ENCODE data around the gene YWHAH.
A peak's percentile ranks its signal among the peaks of the same experiment; 100 is the strongest.

YWHAH gene

DNA sequence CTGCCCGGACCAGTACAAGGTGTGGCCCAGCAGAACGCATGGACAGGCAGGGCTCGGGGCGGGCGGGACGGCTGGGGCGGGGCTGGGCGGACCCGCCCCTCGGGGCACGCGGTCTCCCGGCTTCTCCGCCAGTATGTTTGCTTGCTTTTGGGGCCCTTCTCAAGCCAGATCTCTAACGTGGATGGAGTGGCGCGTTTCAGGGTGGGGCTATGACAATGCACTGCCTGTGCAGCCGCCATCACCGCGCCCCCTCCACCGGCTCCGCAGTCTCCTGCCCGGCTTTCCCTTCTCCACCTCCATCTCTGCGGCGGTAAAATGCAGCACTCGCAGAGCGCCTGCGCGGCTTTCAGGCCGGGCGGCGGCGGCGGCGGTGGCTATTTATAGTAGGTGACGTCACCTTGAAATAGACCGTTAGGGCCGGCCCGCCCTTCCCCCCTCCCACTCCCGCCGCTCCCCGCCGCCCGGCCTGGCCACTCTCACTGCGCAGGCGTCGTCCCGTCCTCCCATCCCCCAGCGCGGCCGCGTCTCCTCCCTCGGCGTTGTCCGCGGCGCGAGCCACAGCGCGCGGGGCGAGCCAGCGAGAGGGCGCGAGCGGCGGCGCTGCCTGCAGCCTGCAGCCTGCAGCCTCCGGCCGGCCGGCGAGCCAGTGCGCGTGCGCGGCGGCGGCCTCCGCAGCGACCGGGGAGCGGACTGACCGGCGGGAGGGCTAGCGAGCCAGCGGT, at the start of gene YWHAH:
Gene YWHAH (plus strand): TSS at position 558 of the 722 bp plus-strand sequence. CDS start 199 bp downstream, outside the sequence.
- DNase-seq: peak; percentile 93

DNA sequence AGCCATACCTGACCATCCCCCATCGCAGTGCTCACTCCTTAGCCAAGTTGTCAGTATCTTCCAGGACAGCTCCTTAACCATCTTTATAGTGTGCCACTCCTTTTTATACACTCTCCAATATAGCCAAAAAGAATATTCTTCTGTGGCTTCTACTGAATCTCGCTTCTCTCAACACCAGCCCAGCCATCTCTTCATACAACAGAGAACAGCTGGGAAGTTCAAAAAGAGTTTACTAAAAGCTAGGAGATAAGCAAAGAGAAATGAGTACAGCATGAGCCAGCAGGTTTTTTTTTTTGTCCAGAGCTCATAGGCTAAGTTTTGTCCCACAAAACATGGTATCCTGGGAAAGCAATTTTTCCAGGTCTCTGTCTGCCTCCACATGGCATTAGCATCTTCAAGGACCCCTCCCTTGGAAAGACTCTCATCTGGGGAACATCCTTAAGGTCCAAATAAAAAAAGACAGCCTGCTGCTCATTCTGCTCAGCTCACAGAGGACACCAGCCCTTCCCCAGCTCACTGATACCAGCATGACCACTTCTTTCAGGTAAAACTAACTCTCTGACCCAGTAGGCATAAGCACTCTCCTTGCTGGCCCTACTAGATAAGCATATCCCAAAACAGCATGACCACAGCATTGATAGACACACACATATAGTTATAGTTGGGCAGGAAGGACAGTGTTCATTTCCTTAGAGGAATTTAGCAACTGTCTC, 48.8 kb upstream of the YWHAH start:
- no peak for DNase-seq

DNA sequence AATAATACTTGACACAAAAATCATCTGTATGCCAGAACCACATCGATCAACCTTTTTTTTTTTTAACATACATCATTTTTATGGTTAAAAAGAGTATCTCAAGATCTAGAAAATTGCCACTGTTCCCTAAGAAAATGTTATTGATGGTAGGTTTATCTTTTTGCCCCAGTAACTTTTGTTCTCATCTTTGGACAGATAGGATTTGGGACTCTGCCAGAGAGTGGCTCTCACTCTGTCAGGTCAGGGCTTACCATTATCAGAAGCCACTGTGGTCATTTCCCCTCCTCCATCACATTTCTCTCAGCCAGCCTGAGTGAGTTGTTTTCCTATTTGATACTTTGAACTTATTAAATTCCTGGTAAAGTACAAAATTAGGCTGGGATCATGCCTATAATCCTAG, 47.9 kb upstream of the YWHAH start:
- DNase-seq: no peak

DNA sequence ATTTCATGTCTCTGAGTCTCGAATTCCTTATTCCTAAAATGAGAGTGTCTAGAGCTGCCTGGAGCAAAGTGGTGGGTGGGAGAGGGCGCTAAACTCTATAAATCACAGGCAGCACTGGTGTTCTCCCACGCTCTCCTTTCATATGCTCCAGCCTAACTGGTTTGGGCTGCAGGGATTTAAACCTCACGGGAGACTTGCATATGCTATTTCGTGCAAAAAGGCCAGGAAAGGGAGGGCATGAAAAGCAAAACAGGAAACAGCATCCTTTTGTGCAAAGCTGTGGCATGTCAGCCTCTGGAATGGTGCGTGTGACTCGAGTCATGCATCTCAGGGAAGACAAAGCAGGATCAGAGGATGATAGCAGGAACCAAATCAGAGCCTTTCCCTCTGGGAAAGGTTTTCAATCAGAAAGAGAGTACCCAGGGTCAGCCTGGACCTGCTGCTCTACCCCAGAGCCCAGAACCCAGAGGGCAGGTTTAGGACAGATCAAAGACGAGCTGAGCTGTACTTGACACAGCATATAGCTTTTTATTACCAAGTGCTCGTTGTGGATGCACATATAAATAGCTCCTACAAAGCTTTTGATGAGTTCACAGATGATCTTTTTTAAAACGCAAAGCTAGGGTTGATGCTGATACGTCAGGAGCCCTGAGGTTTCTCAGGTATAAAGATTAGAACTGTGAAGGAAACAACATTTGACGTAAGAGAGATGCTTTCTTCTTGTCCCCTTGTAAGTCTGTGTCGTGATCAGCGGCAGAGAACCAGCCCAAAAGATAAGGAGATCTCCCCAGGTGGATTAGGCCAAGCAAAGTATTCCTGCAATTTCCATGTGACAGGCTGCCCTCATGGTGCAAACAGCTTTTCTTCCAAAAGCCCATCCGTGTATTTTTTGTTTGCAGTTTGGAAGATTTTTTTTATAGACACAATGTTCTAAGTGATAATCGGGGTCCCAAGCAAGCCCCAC, 46.2 kb upstream of the YWHAH start:
- DNase-seq: no peak

DNA sequence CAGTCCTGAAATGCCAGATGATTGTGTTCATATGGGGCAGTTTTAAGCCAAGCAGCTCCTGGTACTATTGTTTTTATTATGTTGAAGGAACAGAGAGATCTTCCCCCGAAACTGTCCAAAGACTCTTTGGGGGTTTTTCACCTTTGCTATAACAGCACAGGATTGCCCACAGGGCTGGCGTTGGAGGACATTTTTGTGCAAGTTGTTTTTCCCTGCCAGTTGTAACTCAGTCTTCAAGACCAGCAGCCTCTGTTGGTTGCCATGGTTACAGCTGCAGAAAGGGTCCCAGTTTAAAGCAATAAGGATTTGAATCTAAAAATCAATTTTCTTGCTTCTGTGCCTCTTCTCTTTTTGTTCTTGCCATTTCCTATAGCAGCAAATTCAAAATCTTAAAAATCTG, 45.4 kb upstream of the YWHAH start:
- no peak for DNase-seq

DNA sequence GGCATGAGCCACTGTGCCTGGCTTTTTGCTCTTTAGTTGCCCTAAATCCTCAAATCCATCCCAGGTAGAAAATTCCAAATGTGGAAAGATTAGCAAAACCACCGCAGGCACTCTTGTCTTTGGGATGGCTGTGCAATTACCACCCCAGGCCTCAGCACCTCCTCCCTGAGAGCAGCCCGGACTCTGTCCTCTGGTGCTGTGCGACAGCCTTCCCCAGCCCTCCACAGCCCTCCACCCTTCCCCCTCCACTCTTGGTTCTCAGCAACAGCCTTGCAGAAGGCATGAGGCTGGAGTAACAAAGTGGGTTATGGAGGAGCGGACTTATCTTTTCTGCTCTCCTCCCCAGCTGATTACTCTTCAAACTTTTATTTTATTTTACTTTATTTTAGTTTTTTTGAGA, 44.7 kb upstream of the YWHAH start:
- no peak for DNase-seq

DNA sequence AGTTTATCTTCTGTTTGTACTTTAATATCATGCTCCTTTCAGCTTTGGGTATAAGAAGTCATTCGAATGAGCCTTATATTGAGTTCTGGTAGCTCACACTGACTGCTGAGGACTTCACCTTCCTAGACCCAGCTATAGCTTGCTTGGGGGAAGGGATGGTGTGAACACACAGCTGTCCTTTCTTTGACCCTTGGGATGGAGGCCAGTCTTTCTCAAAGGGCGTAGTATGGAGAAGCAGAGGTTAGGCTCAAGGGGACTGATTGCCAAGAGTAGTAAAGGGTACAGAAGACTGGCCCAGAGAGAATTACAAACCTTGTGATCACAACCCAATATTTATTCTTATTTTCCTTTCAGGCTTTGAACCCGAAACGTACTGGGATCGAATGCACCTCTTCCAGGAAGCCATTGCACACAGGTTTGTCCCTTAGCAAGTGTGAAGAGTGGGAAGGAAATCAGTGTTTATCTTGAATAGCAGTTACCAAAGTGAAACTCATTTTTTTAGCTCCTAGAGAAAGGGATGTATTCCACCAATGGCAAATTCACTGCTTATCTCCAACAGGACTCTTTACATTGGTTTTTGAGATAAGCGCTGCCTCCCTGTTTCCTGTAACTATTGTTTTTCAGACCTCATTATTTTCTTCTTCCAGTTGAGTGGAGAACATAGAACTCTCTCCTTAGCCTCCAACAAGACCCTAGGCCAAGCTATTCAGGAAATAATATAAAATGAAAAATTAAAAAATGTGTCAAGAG, 42.8 kb upstream of the YWHAH start:
- DNase-seq: no peak

DNA sequence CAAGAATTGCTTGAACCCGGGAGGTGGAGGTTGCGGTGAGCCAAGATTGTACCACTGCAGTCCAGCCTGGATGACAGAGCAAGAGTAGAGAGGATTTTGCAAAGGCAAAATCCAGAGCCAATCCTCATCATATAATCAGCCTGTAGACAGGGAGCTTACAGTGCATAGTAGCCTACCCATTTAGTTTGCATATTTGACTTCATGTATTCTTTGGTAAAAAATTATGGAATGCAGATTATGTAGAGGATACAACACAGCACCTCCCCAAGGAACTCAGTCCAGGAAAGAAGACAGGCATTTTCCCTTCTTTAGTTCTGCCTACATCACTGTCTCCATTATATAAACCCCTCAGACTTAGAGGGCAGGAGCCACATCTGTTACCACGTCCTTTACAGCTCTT, 39.7 kb upstream of the YWHAH start:
- no peak for DNase-seq

DNA sequence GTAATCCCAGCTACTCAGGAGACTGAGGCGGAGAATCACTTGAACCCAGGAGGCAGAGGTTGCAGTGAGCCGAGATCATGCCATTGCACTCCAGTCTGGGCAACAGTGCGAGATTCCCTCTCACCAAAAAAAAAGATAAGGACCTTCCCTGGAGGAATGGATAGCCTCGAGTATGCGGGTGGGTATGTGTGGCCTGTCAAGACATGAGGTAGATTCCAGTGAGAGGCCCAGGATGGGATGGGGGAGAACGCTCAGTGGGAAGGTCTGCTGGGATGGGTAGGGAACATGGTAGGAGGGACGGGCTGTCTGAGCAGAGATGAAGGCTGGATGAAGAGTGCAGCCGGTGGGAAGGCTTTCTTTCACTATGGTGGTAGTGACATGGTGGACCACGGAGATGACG, 39.0 kb upstream of the YWHAH start:
- DNase-seq: no peak

DNA sequence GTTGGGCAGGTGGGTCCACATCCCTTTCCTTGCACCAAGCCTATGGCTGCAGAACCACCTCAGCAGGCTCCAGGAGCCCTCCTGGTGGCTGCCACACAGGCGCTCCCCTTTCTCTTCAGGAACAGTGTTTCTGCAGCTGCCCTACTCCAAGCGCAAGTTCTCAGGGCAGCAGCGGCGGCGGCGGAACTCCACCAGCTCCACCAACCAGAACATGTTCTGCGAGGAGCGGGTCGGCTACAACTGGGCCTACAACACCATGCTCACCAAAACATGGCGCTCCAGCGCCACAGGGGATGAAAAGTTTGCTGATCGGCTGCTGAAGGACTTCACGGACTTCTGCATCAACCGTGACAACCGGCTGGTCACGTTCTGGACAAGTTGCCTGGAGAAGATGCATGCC, 38.2 kb upstream of the YWHAH start:
- DNase-seq: no peak

DNA sequence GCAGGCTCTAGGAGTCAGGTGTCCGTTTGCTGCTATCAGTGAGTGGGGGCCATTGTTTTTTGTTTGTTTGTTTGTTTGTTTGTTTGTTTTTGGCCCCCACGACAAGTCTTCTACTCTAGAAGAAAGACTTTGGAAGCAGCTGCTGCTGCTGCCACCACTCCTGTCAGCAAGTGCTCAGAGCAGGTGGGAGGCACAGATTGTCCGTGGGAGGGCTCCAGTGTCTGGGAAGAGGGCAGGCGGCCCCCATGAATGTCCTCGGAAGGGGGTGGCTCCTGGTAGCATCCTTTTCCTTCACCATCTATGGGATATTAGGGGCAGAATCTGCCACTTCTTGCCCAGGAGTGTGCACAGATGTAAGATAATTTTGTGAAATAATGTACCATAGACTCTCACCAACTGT, 37.8 kb upstream of the YWHAH start:
- DNase-seq: no peak

DNA sequence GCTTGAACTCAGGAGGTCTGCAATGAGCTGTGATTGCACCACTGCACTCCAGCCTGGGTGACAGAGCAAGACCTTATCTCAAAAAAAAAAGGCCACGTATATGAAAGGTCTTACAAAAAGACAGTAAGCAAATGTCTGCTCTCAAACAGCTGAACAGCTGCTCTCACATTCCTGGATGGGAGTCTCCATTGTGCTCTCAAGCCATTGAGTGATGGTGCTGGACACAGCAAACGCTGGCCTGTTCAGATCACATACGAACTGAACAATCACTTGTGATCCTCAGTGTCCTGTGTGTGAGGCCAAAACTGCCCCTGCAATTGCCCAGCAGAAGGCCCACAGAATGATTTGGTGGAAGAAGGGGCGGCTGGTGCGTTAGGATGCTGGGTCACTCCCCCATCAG, 34.4 kb upstream of the YWHAH start:
- no peak for DNase-seq

DNA sequence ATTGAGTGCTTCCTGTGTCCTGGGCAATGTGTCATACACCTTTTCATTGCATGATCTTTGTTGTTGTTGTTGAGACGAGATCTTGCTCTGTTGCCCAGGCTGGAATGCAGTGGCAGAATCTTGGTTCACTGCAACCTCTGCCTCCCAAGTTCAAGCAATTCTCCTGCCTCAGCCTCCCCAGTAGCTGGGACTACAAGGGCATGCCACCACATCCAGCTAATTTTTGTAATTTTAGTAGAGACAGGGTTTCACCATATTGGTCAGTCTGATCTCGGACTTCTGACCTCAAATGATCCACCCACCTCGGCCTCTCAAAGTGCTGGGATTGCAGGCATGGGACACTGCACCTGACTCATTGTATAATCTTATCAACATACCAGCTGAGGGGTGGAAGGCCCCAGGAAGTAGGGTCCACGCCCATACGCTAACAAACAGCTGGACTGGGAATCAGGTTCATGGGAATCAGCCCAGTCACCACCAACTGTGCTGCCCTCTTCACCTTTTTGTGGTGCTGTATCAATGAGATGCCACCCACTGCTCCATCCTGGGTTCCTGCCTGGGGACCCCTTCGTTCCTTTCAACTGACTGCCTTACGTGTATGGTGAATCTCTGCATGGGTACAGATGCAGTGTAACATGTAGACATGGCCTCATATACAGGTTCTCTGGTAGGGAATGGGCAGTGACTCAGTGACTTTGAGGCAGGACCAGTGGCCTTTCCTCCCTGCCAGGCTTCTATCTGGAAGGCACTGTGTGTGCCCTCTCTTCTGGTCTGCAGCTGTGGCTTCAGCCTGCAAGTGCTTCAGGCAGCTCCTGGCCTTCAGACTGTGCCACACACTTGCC, 32.5 kb upstream of the YWHAH start:
- no peak for DNase-seq

DNA sequence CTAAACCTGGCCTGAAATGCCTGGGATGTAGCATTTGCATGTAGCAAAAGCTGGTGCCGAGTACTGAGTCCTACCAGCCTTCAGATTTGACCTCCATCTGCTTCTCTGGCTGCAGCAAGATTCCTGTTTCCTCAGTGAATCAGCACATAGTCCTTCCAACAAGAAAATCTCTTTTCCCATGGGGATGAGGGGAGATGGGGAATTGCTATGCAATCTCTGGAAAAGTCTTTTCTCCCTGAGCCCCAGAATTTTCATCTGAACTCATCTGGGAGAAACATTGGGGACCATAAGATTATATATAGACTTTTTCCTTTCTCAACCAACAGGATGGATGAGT, 32.0 kb upstream of the YWHAH start:
- no peak for DNase-seq

DNA sequence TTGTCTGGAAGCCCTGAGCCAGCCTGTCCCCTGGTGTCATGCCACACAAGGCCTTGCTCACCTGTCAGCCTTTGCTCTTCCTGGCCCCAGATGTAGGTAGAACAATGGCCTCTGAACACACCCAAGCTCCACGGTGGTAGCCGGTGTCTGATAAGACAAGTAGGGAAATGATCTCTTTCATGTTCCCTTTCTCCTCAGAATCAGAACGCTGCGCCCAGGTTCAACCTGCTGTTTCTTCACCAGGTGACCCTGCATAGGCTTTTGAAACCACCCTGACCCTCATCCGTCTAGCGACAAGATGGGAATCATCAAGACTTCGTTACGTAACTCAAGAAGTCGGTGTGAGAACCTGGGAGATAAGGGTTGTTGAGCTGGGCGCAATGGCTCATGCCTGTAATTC, 28.7 kb upstream of the YWHAH start:
- no peak for DNase-seq

DNA sequence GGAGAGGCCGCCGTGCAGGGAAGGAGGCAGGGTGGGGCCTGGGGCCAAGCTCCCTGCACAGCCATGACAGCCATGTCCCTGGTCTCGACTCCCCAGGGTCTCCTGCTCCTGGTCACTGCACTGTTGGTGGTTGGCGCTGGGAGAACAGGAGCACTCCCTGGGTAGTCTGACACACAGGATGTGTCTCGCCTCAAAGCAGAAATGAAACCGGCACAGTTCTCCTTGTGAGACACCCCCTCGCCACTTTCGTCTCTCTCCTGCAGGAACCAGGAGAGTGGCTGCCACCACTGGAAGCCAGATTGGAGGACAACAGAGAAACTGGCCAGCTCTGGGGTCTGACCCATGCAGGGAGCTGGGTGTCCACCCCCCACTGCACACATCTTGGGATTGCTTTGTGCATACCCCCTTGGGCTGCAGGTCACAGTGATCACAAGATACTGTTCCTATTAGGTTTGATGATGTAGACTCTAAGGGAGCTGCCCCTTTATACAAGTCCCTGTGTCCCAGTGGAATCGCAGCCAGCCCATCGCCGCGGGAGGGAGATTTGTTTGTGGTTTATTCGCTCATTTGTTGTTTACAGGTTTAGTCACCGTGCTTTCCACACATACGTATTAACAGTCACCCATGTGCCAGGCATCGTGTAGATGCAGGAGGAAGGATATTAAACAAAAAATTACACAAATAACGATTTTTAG, 27.0 kb upstream of the YWHAH start:
- peak; percentile 26 for DNase-seq

DNA sequence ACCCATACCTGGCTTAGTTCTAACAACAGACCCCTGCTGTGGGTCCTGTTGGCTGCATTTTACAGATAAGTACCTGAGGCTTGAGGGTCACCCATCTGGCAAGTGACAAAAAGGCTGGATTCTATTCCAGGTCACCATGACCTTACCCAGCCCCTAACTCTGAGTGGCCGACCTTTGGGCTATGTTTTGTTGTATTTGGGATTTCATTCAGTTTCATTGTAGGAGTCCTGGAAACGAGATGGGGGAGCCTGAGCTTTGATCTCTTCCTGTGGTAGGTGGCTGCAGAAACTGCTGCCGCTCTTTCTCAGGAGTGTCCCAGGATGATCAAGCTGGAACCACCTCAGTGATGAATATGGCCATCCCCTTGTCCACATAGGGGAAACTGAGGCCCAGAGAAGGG, 24.6 kb upstream of the YWHAH start:
- DNase-seq: no peak

DNA sequence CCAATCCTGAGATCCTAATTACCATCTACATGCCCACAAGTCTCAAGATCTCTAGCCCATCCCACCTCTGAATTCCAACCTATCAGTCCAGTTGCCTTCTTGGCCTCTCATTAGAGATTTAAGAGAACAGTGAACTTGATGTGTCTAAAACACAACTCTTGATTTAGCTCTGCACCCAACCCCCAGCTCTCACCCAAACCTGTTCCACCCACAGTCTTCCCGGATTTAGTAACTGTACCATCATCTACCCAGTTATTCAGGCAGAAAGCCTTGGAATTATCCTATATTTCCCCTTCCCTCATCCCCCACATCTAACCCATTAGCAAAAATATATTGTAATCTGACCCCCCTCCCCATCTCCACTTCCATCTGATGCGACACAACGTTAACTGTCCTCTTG, 24.0 kb upstream of the YWHAH start:
- no peak for DNase-seq

DNA sequence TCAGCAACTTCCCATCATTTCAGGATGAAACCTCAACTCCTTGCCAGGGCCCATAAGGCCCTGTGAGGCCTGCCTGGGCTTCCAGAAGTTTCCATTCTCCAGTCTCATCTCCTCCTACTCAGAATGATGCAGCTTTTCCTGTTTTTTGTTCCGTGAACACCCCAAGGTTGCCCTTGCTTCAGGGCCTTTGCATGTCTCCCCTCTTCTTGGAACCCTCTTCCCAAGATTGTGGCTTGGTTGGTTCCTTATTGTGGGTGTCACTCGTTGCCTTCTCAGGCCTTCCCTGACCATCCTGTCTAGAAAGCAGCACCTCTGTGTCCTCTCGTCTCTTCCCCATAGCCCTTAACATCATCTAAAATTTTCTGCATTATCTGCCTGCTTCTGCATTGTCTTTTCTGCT, 23.2 kb upstream of the YWHAH start:
- DNase-seq: no peak

DNA sequence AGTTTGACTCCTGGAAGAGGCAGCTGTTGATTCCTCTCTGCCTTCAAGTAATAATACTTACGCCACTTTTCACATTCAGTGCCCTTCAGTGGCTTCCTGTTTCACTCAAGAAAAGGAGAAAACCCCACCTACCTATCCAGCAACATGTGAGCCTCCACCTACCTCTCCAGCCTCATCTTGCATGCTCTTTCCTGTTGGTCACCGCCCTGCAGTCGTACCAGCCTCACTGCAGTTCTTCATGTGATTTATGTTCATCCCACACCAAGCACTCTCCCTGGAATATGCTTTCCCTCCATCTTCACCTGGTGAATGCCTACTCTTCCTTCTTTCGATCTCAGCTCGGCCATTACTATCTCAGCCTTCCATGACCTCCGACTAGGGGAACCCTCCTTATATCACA, 21.8 kb upstream of the YWHAH start:
- DNase-seq: no peak

DNA sequence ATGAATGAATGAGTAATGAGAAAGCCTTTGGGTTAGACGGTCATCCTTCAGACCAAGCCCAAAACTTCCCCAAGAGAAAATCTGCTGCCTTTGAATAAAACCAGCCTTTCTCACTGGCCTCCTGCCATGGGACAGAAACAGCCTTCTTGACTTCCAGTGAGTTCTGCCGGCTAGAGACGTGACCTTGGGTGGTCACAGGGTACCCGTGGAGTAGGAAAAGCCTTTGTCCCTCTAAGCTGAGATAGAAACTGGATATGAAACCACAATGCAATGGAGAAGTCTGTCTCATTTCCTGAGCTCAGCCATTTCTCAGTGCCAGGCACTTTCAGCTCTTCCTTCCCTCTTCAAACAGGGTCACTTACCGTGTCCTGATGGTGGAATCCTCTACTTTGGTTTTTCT, 21.2 kb upstream of the YWHAH start:
- DNase-seq: no peak

All from CD4-positive, alpha-beta T cell treated with Interleukin-17A for 1 hour (primary cell).